GM12892 (cell line): ENCODE results near the gene ZC3H12C.

Experiments
- POLR2A ChIP-seq: IDR thresholded peaks from 2 replicates; pipeline ENCODE4 v1.6.1; 2011; ENCODE audit warnings: low read depth, low read length, control low read depth
- POLR2AphosphoS5 ChIP-seq: IDR thresholded peaks from 2 replicates; pipeline ENCODE4 v1.6.1; 2011; ENCODE audit warnings: low read depth, low read length, control low read depth

GRCh38 chr11:110056956-110057355 is 36.2 kb upstream of the ZC3H12C start:
- no peak for TF ChIP-seq POLR2A
- TF ChIP-seq POLR2AphosphoS5, result no peak
